HepG2 (cell line): ENCODE results near the gene ZNF48. TPM values are rescaled to one million over a fixed set of nuclear protein-coding genes. Genes with fewer than 3 reads are reported as not detected.

Experiments
- ARID3A ChIP-seq: IDR thresholded peaks from 2 replicates; pipeline ENCODE4 v1.6.1; 2012; ENCODE audit warnings: low read depth, low read length, improper control_type of control experiment
- ARNT2 ChIP-seq: sonication (generic); formaldehyde crosslinking; IDR thresholded peaks from 2 replicates; pipeline ENCODE4 v1.8.0; 2022; ENCODE audit warnings: mild to moderate bottlenecking, low read depth, missing genetic modification reagents, moderate library complexity
- CHD2 ChIP-seq: IDR thresholded peaks from 2 replicates; pipeline ENCODE4 v1.6.1; 2011; ENCODE audit warnings: low read depth, low read length, improper control_type of control experiment
- GLI4 ChIP-seq: sonication (generic); formaldehyde crosslinking; IDR thresholded peaks from 2 replicates; pipeline ENCODE4 v1.5.1; 2020; ENCODE audit warnings: missing genetic modification reagents, mild to moderate bottlenecking, moderate library complexity, borderline replicate concordance
- ISX ChIP-seq: sonication (generic); formaldehyde crosslinking; conservative IDR thresholded peaks from 2 replicates; pipeline ENCODE4 v1.5.0; 2020; ENCODE audit warnings: missing genetic modification reagents
- JUNB ChIP-seq: sonication (generic); formaldehyde crosslinking; IDR thresholded peaks from 2 replicates; pipeline ENCODE4 v1.8.0; 2022; ENCODE audit warnings: missing genetic modification reagents, mild to moderate bottlenecking, borderline replicate concordance
- KDM3A ChIP-seq: IDR thresholded peaks from 2 replicates; pipeline ENCODE4 v1.6.1; 2018; ENCODE audit warnings: low read depth, missing compliant biosample characterization
- KDM5A ChIP-seq: fragments of 200-600 bp; sonication (generic); IDR thresholded peaks from 2 replicates; pipeline ENCODE4 v1.7.0; 2018; ENCODE audit warnings: antibody characterized with exemption, mild to moderate bottlenecking, low read length, borderline replicate concordance
- PHB2 ChIP-seq: fragments of 450-650 bp; IDR thresholded peaks from 2 replicates; pipeline ENCODE4 v1.6.1; 2018; ENCODE audit not compliant: partially characterized antibody
- PHF8 ChIP-seq: sonication (generic); formaldehyde crosslinking; IDR thresholded peaks from 2 replicates; pipeline ENCODE4 v1.5.0; 2020; ENCODE audit warnings: missing genetic modification reagents
- PLRG1 ChIP-seq: fragments of 450-650 bp; conservative IDR thresholded peaks from 2 replicates; pipeline ENCODE4 v1.6.1; 2016
- TARDBP ChIP-seq: sonication (generic); formaldehyde crosslinking; IDR thresholded peaks from 2 replicates; pipeline ENCODE4 v1.8.0; 2022; ENCODE audit warnings: mild to moderate bottlenecking, missing genetic modification reagents
- TGIF2 ChIP-seq: IDR thresholded peaks from 2 replicates; pipeline ENCODE4 v1.6.1; 2016; ENCODE audit warnings: control low read depth, missing compliant biosample characterization
- ZC3H13 ChIP-seq: sonication (generic); formaldehyde crosslinking; IDR thresholded peaks from 2 replicates; pipeline ENCODE4 v1.8.1; 2023; ENCODE audit warnings: mild to moderate bottlenecking, missing genetic modification reagents, moderate library complexity
- ZFP36L1 ChIP-seq: sonication (generic); formaldehyde crosslinking; IDR thresholded peaks from 2 replicates; pipeline ENCODE4 v1.8.0; 2022; ENCODE audit warnings: mild to moderate bottlenecking, missing genetic modification reagents, moderate library complexity
- ZNF281 ChIP-seq: sonication (generic); formaldehyde crosslinking; IDR thresholded peaks from 2 replicates; pipeline ENCODE4 v1.4.0; 2020; ENCODE audit warnings: missing genetic modification reagents, borderline replicate concordance
- ZNF414 ChIP-seq: sonication (generic); formaldehyde crosslinking; IDR thresholded peaks from 2 replicates; pipeline ENCODE4 v1.5.0; 2020; ENCODE audit warnings: missing genetic modification reagents
- ZNF772 ChIP-seq: sonication (generic); formaldehyde crosslinking; IDR thresholded peaks from 2 replicates; pipeline ENCODE4 v1.5.0; 2020; ENCODE audit warnings: mild to moderate bottlenecking, missing genetic modification reagents
- ZSCAN20 ChIP-seq: sonication (generic); formaldehyde crosslinking; IDR thresholded peaks from 2 replicates; pipeline ENCODE4 v1.4.0; 2020; ENCODE audit warnings: missing genetic modification reagents, mild to moderate bottlenecking, borderline replicate concordance
- polyA plus RNA-seq, 8 experiments: library from polyadenylated mRNA; depleted of rRNA in 3 of 8; stranded (reverse) in 7 of 8; unstranded in 1 of 8; fragments of >200 nt; fragmentation: Illumina TruSeq in 4 of 8; extraction: Trizol in 4 of 8; gene quantifications; 2 replicates each; pipeline versions ENCODE4 v1.2.1 to v1.2.3, GENCODE V29; 2011 to 2016; ENCODE audit warnings: low read depth in 4 of 8, missing spikeins in 1 of 8, mixed read lengths in 1 of 8; ENCODE audit not compliant: insufficient read depth in 1 of 8
- total RNA-seq, 5 experiments: library from RNA; depleted of rRNA; stranded (reverse); fragments of >200 nt; fragmentation: Illumina TruSeq; extraction: Trizol; gene quantifications; 2 replicates each; pipeline ENCODE4 v1.2.3, GENCODE V29; 2016; ENCODE audit warnings: low read depth in 1 of 5
- TF ChIP-seq, protein P1 (sequence below): sonication (generic); formaldehyde crosslinking; IDR thresholded peaks from 2 replicates; pipeline ENCODE4 v1.4.0; 2020; ENCODE audit warnings: missing genetic modification reagents
- TF ChIP-seq, protein P2 (sequence below): sonication (generic); formaldehyde crosslinking; IDR thresholded peaks from 2 replicates; pipeline ENCODE4 v1.8.0; 2023; ENCODE audit warnings: mild to moderate bottlenecking, missing genetic modification reagents

ZNF48 gene
- total and polyA plus RNA-seq, 2 of the 13 experiments (the other 11 are each of a cell fraction or from before 2014, with no cell fraction given), result 9.9 to 12.3 TPM

DNA sequence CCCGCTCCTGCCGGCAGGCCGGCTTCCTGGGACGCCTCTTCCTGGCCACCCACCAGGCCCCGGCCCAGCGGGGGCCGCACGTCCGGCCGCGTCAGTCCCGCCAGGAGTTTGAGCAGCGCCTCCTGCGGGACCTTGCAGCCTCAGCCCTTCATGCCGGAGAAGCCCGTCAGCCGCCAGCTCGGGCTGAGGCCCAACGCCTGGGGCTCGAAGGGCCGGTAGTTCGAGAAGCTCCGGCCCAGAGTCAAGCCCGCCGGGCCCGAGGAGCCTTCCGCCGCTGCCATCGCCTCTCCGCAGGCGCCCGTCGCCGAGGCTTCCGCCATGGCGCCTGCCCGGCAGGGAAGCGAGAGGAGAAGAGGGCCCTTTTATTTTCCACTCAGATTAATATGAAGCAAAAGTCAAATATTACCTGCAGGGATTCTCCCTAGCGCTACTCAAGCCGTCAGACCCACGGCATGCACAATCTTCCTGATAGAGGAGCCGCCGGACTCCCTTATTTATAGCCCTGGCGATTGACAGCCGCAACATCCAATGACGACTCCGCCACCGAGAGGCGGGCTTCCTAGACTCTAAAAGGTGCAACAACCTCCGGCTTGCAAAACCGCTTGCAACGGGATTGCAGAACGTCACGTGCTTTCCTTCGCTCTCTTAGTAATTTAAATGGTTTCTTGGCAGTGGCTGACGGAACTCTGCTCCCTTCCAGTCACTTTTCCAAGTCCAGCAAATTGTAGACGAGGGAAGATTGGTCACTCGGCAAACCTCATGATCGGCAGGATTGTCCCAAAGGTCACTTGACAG is 50.4 kb downstream of the ZNF48 start, which contains the start of gene SEPHS2 (continued):
- no peak for TF ChIP-seq ZNF281 (CRISPR knock-in tag)
- 0 out of 2 replicates have a peak, but pooled peaks have one; percentile 82 for TF ChIP-seq GLI4 (CRISPR knock-in tag)
- no peak for TF ChIP-seq PLRG1
- TF ChIP-seq ZNF772 (CRISPR knock-in tag), result no peak; the same call in 1 of the 2 replicates
- peak; percentile 79; the same call in 1 of the 2 replicates for TF ChIP-seq ZNF414 (CRISPR knock-in tag)
- TF ChIP-seq ZSCAN20, result no peak; the same call in 1 of the 2 replicates
- no peak for TF ChIP-seq JUNB (CRISPR knock-in tag)
- TF ChIP-seq ISX, result no peak
- TF ChIP-seq, protein P1, sequence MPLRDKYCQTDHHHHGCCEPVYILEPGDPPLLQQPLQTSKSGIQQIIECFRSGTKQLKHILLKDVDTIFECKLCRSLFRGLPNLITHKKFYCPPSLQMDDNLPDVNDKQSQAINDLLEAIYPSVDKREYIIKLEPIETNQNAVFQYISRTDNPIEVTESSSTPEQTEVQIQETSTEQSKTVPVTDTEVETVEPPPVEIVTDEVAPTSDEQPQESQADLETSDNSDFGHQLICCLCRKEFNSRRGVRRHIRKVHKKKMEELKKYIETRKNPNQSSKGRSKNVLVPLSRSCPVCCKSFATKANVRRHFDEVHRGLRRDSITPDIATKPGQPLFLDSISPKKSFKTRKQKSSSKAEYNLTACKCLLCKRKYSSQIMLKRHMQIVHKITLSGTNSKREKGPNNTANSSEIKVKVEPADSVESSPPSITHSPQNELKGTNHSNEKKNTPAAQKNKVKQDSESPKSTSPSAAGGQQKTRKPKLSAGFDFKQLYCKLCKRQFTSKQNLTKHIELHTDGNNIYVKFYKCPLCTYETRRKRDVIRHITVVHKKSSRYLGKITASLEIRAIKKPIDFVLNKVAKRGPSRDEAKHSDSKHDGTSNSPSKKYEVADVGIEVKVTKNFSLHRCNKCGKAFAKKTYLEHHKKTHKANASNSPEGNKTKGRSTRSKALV (CRISPR knock-in tag), result no peak
- no peak; the same call in 1 of the 2 replicates for TF ChIP-seq TGIF2 (CRISPR knock-in tag)
- TF ChIP-seq ZFP36L1 (CRISPR knock-in tag), result peak; percentile 72; the same call in 1 of the 2 replicates
- 0 out of 2 replicates have a peak, but pooled peaks have one; percentile 31 for TF ChIP-seq ARID3A
- TF ChIP-seq ARNT2 (CRISPR knock-in tag), result peak; percentile 74
- TF ChIP-seq CHD2, result peak; percentile 66; the same call in 1 of the 2 replicates
- 0 out of 2 replicates have a peak, but pooled peaks have one; percentile 16 for TF ChIP-seq KDM3A
- TF ChIP-seq, protein P2, sequence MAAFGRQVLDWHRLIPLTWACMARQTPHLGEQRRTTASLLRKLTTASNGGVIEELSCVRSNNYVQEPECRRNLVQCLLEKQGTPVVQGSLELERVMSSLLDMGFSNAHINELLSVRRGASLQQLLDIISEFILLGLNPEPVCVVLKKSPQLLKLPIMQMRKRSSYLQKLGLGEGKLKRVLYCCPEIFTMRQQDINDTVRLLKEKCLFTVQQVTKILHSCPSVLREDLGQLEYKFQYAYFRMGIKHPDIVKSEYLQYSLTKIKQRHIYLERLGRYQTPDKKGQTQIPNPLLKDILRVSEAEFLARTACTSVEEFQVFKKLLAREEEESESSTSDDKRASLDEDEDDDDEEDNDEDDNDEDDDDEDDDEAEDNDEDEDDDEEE (CRISPR knock-in tag), result peak; percentile 88; the same call in 1 of the 2 replicates
- TF ChIP-seq ZC3H13 (CRISPR knock-in tag), result no peak
- TF ChIP-seq PHF8 (CRISPR knock-in tag), result peak; percentile 79
- no peak for TF ChIP-seq PHB2
- peak; percentile 81; the same call in 1 of the 2 replicates for TF ChIP-seq TARDBP (CRISPR knock-in tag)
- peak; percentile 61; the same call in 1 of the 2 replicates for TF ChIP-seq KDM5A
